Pons (tissue), 1 donor: ENCODE data around the gene MBLAC1.
A peak's percentile ranks its signal among the peaks of the same experiment; 100 is the strongest.

ENCODE experiments used
- DNase-seq: peaks from one replicate; pipeline ENCODE4 v3.0.0-alpha.2; 2016; ENCODE audit warnings: low spot score

The MBLAC1 gene

DNA sequence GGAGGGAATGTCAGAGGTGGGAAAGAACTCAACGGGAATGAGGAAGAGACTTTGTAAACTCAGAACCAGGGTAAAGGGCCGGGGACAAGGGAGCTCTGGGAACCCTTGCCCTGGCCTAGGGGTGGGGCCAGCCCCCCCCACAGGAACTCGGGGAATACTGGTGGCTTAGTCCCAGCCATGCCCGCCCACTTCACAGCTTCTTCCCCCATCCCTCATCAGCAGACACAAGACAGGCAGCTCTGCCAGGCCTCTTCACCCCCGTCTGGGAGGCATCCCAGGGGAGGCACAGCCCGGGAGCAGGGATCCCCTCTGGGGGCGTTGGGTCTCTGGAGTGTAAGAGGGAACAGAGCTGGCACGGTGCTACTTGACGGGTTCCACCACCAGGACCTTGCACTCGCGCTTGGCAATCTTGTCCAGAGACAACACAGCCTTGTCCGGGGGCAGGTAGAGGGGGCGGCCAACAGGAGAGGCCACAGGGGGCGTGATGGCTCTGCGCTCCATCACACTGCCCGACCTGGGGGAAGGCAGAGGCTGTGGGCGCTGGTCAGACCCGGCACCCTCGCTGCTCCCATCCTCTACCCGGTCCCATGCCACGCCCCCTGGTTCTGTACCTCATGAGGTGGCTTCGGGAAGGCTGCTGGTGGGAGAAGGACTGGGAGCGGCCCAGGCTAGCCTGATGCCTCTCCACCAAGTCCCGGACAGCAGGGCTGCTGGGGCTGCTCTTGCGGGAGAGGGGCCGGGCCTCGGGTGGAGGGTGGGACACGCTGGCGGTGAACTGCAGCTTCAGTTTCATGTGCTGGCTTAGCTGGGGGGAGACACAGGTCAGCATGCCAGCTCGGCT lies 28.1 kb downstream of the MBLAC1 start:
- DNase-seq: no peak

DNA sequence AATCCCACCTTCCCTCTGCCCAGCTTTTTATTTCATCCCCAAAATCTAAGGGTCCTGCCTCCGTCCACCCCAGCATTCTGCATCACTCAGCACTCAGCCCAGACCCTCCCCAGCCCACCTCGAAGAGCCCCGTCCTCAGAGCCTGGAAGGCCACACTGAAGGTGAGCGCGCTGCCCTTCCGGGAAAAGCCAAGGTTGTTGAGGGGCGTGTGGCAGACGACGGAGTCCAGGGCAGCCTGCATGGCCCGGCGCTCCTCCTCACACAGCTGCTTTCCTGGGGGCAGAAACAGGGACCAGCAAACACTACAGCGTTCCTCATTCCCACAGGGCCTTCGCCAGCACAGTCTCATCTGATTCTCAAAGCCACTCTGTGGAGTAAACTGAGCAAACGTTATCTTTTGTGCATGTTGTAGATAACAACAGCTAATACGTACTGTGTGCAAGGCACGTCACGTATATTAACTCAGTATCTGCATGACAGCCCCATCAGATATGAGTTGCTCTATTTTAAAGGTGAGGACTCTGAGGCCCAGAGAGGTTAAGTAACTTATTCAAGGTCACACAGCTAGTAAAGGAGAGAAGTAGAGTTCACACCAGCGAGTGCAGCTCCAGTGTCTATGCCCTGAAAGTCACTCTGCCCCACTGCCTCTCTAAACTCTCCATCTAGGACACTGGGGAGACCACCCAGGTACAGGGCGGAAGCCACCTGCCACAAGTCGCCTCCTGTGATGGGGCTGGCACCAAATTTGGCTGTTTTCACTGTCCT lies 29.0 kb downstream of the MBLAC1 start:
- DNase-seq: no peak

DNA sequence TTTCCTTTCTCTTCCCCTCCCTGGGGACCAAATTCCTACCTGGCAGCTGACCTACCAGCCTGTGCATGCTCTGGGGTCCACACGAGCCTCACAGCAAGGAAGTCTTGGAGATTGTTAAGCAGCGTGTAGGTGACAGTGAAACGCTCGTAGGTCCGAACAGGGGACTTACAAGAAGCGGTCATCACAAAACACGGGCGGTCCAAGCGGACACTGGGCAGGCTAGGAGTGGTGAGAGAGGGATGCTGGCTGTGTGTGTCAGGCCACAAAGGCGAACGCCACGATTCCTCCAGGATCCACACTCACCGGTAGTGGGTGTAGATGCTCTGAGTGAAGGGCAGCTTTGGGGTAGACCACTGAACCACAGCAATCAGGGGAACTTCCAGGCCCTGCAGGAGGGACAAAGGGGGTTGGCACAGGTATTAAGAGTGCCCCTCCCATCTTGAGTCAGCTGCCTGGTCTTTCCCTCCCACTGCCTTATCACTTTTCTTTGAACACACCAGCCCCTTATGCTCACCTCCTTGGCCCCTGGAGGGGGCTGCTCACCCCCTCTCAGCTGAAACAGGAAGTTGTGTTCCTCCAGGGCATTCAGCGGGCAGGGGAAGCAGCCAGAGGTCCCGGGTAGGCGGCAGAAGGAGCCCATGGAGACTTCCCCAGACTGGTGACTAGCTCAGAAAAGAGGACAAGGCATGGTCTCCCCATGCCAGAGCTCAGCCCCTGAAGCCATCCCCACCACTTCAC lies 29.7 kb downstream of the MBLAC1 start:
- DNase-seq: no peak

DNA sequence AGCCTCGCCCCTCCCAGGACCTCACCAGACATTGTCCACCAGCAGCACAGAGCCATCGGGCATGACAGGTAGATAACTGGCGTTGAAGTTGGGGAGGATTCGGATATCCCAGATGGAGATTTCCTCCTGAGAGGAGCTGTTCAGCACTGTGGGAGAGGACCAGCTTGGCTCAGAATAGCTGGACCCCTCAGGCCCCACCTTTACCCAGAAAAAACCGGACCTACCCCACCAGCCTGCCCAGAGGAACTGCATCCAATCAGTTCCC lies 30.2 kb downstream of the MBLAC1 start:
- DNase-seq: no peak

DNA sequence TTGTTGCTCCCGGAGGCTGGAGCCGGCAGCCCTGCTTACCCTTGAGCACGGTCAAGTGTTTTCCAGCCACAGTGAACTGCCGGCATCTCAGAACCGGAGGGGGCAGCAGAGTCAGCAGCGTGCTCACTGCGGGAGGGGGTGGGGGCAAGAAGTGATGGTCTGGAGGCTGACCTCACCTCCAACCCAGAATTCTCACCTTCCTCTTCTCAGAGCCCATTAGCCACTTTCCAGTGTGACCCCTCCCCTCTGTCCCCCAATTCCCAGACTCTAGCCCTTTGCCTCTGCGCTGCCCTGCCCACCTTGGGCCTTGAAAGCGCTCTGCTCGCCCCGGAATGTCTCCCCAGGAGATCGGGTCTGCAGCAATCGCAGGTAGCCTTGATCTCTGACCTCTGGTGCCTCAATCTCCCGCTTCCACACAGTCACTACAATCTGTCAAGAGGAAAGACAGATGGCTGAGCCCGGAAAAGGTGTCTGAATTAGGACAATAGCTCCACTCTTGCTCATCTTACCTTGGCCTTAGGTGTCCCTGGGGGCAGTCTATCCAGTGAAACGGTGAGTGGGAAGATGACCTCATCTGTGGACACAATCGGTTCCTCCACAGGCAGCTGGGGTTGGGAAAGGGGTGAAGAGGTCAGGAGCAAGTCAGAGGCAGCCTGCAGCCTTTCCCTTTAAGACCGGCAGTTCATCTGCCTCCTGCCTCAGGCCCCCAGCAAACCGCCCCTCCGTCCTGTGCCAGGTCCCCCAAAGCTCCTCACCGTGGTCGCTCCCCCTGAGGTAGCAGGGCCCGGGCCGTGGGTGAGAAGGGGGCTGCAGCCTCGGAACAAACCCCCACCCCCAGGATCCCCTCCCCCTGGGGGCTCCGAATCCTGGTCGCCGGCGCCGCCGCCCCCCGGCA lies 30.8 kb downstream of the MBLAC1 start:
- no peak for DNase-seq

DNA sequence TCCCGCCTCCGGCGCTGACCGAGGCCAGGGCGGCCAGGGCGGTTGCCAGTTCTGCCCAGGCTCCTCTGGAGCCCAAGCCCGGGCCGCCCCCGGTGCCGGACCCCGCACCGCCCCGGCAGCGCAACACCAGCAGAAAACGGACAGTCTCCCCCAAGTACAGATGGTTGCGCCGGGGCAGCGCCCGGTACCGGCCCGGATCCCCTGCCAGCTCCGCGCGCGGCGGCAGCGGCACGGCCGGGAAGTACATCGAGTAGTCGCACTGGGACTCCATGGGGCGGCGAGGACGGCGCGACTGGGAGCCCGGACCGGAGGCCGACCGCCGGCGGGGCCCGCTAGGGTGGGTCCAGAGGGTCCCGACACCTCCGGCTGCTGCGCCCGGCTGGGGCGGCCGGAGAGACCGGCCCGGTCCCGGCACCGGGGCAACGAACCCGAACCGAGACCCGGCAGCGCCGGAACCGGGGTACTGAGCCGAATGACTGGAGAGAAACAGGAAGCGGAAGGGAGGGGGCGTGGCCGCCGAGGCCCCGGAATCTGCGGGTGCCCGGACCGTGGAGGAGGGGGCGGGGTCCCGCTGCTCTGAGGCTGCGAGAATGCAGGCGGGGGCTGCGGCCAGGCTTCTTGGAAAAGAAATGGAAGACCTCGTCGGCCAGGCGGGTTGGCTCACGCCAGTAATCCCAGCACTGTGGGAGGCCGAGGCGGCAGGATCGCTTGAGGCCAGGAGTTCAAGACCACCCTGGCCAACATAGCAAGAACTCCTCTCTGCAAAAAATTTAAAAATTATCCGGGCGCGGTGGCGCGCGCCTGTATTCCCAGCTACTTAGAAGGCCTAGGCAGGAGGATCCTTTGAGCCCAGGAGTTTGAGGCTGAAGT lies 31.7 kb downstream of the MBLAC1 start, which contains the start of gene TRAPPC14:
Gene TRAPPC14, minus strand, starts transcription at position 495 of the 870 bp plus-strand sequence. Its CDS starts 224 bp downstream, at position 271.
- DNase-seq: peak; percentile 64

DNA sequence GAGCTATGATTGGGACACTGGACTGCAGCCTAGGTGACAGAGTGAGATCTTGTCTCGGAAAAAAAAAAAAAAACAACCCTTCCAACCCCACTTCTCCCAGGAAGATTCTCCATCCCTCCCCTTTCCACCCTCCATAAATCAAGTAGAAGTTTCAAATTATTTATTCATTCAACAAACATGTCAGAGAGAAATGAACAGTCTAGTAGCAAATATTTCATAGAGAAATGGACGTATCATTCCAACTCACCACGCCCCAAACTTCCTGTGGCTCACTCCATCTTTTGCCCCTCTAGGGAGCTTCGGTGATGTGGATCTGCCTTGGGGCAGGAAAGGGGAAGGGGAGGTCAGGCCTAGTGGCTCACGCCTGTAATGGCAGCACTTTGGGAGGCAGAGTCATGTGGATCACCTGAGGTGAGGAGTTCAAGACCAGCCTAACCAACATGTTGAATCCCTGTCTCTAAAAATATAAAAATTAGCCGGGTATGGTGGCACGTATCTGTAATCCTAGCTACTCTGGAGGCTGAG lies 32.4 kb downstream of the MBLAC1 start:
- no peak for DNase-seq

DNA sequence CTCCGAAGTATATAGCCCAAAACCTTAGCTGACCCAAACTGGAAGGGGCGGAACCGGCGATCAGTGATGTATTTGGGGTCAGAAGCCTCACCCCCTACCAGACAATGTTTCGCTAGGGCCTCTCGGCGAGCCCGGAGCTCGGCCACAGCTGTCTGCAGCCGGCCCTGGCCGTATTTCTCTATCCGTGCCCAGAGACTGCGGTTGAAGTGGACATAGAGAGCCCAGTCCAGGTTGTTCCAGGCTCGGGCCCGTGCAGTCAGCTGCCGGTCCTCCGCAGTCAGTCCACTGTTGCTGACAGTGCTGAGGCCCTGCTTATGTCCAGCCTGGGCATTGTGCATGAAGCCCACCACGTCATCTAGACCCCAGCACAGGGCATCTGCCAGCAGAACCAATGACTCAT lies 33.3 kb downstream of the MBLAC1 start:
- DNase-seq: no peak

DNA sequence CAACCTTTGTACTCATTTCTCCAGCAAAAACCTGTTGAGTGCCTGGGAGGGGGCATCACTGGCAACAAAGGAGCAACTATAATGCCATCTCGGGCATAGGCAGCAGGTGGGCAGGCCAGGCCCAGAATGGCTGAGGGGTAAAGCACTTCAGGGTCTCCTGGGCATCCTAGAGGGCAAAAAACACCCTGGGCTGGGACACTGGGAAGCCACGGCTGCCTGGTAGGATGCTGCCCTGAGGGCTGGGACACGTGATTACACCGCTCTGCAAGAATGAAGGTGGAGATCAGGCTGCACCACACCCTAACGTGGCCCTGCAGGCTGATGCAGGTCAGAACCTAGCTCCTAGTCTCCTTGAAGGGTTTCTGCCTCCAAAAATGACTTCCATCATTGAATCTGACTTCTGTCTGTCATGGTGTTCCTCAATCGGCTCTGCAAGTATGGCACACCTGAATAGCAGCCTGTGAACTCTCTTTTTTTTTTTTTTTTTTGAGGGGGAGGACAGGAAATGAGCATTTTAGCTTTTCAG lies 36.3 kb downstream of the MBLAC1 start:
- no peak for DNase-seq

DNA sequence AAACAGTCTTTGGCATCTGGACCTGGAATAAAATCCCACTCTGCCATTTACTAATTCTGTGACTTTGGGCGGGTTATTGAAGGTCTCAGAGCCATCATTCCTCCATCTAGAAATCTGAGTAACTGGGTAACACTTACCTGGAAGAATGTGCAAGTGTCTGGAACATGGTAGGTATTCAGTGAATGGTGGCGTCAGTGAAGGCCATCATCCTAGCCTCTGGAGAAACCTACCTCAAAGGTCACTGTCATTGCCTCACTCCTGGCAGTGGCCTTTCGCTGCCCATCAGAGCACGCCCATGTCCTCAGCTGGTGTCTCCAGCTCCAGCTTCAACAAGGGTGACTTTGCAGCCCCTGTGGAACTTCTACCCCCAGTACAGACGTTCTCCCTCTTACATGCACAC lies 37.1 kb downstream of the MBLAC1 start:
- DNase-seq: no peak

DNA sequence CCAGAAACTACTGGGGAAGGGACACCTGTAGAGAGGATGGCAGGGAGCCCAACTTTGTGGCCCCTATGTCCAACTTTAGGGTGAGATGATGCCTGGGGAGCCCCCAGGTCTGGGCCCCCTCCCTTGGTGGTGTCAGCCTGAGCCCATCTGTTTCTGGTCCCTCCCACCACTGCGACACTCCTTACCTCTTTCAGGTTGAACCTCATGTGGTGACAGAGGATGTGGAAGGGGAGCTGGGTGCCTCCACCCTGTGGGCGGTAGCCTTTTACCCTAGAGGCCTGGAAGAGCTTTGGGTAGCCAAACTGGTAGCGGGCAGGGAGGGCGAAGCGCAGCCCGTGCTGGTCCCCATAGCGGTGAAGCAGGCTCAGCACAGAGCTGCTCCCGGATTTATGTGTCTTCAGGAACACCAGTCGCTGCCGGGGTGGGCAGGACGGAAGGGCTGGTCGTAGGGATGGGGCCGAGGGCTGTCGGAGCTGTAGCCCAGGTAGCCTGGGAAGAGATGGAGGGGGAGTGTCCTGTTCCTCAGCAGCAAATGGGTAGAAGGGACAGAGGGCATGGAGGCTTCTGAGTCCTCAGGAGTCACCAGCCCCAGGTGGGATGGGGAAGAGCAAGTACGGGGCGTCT lies 39.7 kb downstream of the MBLAC1 start:
- DNase-seq: no peak

DNA sequence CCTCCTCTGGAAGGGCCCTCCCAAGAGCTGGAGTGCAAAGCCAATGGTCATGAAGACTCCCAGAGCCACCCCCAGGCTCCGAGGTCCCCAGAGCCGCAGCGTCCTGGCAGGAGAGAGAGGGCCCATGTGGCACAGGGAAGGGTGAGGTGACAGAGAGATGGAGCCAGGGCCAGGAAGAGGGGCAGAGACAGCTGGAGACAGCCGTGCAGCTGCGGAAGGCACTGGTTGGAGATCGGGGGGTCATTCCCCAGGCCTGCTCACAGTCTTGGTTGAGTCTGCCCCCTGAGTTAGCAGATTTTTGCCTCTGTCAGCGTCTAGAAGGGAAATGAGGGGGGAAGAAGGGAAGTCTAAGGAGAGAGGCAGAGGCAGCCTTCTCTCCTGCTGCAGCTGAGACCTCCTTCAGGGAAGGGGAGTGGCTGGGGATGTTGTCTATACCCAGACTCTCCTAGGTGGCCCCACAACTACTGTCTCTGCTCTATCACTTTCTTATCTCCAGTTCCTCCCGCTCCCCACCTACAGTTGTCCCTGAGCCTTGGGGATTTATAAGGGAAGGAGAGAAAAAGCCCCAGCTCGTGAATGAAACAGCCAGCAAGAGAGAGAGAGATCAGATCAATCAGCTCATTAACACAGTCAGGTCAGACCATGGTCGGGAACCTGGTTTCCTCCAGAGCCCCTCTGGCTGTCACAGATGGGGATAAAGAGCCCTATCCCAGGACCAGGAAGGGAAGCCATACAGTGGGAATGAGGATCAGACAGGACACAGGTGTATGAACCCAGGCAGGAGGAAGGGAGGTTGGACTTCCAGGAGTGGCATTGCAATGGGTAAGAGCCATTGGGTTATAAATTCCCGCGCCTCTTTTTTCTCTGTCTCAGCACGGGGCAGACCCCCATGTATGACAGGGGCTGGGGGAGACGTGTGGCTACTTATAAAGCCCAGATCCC lies 40.5 kb downstream of the MBLAC1 start:
- peak; percentile 46 for DNase-seq

DNA sequence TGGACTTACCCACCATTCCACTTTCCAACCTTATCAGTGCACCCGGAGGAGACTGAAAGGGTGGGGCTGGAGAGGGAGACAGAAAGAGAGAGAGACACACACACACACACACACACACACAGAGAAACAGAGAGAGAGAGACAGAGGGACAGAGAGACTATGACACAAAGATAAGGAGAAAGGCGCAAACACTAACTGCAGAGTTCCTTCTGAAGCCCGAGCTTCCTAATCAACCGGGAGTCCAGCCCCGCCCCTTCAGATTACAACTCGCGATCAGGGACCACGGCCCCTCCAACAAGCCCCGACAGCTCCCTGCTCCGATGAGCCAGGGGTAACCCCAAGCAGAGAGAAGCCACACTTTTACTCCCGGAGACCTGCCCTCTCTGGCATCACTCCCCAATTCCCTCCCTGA lies 41.2 kb downstream of the MBLAC1 start:
- DNase-seq: no peak

DNA sequence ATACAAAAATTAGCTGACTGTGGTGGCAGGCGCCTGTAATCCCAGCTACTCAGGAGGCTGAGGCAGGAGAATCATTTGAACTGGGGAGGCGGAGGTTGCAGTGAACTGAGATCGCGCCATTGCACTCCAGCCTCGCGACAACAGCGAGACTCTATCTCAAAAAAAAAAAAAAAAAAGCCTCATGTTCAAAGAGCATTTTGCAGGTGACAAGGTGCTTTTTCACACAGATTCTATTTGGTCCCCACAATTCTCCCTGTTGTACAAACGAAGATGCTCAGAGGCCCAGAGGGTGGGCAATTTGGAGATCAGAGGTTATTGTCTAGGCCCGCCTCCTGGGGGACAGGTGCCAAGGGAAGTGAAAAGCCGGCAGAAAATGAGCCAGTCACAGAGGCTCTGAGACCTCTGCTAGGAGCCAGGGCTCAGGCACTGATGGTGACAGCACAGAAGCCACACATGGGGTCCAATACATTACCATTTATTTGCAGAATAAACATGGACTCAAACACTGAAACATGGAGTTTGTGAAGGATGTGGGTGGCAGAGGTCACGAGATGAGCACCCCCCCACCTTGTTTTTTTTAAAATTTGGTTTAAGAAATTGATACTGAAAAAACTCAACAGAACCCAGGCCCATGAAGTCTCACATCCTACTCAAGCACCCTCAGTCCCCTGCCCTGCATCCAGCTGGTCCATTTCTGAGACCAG lies 42.5 kb downstream of the MBLAC1 start:
- no peak for DNase-seq

DNA sequence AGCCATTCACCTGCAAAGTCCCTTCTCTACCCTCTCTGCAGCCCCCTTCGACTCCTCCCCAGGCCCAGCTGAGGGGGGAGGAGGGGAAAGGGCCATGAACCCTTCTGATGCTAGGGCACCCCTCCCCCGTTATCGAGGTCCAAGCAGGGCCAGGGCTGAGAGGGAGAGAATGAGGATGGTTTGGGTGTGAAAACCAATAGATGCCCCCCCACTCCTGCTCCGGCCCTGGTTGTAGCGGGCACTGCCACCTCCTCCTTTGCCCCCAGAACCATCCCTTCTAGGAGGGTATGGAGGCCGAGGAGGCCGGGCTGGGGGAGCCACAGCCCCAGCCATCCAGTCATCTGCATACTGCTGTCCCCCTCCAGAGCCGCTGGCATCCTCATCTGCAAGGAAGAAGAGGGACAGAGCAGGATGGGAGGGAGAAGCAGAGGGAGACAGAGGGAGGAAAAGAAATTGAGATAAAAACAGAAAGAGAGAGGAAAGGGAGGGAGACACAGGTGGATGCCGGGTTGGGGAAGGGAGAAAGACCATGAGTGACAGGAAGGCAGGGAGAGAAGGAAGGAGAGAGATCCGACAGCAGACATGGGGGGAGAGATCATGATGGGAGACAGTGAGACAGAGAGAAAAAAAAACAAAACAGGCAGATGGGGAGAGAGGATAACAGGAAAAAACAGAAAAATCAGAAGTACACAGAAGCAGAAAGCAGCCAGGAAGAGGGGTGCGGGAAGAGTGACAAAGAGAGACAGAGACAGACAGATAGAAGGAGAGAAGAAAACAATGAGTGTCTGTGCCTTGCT lies 43.5 kb downstream of the MBLAC1 start:
- peak; percentile 40 for DNase-seq

DNA sequence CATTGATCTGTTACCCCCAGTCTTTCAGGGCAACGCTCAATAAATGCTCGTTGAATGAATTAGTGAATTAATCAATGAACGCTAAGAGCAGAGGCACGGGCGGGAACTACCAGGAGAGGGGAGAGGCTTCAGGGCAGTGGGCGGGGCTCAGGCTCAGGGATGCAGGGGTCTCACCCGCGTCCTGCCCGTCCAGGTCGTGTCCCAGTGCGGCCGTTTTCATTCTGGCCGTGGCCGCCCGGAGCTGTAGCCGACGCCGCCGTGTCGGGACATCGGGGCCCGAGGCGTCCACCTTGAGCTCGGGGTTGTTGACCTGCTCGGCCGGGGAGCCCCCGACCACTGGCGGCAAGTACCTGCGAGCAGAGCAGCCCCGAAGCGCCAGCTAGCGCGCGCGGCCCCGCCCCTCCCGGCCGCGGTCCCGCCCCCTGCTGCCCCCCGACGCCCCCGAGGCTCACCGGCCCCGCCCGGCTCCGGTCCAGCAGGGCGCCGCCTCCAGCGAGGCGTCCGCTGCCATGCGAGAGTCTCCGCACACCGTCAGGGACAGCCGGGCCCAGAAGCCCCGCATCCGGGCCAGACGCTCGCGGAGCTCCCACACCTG lies 44.4 kb downstream of the MBLAC1 start:
- DNase-seq: no peak

DNA sequence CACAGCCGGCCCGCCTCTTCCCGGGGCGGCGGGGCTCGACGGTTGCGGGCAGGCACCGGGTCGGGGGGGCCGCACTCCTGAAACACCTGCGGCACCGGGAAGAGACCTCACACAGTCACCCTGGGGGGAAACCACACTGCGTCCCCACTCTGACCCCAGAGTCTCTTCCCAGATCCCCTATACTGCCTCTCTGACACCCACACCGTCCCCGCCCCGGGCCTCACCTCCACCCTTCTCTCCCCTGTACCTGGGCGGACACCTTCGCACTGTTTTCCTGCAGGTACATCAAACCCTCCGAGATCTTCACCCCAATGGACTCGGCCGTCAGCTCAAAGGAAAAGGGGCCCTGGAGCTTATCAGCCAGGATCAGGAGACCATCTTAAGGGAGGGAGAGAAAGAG lies 45.1 kb downstream of the MBLAC1 start:
- DNase-seq: no peak
